ENCODE results near the gene PDZD4. TPM values are rescaled to one million over a fixed set of nuclear protein-coding genes. Genes with fewer than 3 reads are reported as not detected.

Gene PDZD4
- polyA plus RNA-seq, 4 donors = 6.9 to 13.7 (median 9.6) TPM

DNA sequence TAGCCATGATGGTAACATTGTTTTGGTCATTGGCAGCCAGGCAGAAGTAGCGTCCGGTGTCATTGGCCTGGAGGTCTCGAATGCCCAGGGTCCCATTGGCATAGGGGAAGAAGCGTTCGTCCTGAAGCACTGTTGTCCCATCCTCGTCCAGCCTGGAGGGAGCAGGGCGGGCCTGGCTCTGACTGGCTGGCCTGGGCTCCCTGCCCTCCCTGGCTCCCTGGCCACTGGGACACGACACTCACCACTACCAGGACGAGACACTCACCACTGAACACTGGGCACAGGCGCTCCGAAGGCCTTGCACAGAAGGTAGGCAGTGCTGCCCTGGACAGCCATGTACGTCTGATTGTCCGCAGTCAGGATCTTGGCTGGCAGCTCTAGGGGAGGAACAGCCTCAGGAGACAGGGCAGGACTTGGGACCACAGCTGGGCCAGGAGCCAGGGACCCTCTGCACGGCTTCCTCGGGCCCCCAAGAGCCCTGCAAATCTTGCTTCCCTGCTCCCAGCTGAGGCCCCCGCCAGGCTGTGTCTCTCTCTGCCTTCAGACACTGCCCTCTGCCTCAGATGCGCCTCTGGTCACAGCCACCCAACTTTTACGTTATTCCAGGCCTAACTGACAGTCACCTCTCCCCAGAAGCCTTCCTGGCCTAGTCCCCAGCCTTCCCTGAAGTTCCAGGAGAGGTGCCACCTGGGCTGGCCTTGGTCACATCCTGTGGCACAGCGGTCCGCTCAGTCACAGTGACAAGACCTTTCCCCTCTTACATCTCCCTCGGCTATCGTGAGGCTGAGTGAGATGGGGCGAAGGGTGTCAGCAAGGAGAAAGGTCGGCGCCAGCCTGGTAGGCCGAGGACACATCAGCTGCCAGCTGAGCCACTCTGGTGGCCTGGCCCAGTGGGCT lies 38.5 kb upstream of the PDZD4 start:
- no peak for DNase-seq (ENCODE audit: low read depth in 4 of 4, low spot score in 3 of 4)

DNA sequence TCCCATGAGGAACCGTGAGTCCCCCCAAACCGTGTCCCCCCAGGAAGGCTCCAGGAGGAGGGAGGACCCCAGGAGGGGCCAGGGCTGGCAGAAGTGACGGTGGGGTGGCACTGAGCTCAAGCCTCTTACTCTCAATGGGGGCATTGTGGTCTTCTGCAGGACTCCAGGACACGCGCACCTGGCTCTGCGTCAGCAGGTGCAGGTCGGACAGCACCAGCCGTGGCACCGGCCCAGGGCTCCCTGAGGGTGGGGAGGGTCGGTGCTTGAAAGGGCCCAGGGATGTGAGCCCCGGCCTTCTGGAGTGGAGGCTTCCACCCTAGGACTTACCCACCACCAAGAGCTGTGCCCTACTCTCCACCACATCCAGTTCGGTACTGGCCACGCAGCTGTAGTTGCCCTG lies 37.3 kb upstream of the PDZD4 start:
- no peak for DNase-seq (ENCODE audit: low read depth in 4 of 4, low spot score in 3 of 4)

DNA sequence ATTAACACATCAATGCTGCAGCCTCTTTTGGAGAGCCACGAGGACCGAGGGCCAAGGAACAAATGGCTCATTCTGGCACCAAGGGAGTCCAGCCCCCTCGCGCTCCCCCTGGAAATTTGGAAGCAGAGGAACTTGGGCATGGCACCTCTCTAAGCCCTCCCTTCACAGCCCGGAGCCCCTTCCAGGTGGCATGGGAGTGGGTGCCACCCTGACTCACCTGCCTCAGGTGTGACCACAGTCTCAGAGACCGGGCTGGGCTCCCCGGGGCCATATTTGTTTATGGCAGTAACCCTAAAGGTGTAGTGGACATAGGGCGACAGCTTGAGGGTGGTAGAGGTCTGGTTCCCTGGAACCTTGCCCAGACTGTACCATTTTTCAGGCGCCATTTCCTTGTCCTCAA lies 36.8 kb upstream of the PDZD4 start:
- no peak for DNase-seq (ENCODE audit: low read depth in 4 of 4, low spot score in 3 of 4)

DNA sequence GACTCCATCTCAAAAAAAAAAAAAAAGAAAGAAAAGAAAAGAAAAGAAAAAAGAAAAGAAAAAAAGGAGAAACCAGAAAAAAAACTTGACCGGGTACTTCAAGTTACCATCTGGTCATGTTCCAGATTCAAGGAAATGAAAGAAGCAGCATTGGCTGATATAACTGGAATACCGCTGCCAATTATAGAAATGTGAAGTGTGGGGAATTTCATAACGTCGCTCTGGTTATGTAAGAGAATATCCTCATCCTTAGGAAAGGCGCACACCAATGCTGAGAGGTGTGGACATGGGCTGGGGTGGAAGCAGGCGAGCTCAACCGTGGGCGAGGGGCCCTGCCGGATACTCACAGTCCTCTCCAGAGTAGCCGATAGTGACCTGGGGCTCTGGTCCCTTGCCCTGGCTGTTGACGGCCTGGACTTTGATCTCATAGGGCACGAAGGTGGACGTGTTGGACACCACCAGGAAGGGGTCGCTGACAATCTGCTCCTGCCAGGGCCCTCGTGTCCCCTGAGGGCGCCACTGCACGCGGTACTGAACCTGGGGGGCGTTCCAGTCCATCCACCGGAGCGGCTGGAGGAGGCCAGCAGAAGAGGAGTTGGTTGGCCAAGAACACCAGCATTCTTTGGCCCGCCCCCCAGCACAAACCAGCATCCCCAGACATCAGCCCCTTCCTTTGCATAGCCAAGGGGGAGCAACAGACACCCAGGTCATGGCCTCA lies 36.1 kb upstream of the PDZD4 start:
- no peak for DNase-seq (ENCODE audit: low read depth in 4 of 4, low spot score in 3 of 4)

DNA sequence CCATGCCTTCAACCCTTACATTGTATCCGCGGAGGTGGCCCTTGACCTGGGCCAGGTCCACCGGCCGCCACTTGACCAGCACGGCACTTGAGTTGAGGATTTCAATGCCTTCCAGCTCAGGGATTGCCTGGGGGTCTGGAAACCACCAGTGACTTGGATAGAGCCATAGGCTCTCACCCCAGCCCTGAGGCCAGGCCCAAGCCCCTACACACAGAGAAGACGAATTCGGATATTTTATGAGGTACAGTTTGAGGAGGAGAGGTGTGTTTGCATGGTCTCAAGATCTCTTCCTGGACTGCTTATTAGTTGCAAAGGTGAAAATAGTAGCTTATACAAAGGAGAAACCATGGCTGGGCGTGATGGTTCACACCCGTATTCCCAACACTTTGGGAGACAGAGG lies 35.3 kb upstream of the PDZD4 start:
- no peak for DNase-seq (ENCODE audit: low read depth in 4 of 4, low spot score in 3 of 4)

DNA sequence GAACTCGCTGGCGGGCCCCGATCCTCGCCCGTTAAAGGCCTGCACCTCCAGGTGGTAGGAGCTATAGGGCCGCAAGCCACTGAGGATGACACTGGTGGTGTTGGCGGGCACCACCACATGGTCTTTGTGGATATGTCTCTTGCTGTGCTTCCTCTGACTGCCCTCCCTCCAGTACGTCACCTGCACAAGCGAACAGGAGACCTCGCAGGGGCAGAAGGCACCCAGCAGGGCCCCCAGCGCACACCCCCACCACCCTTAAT lies 34.9 kb upstream of the PDZD4 start:
- no peak for DNase-seq (ENCODE audit: low read depth in 4 of 4, low spot score in 3 of 4)

DNA sequence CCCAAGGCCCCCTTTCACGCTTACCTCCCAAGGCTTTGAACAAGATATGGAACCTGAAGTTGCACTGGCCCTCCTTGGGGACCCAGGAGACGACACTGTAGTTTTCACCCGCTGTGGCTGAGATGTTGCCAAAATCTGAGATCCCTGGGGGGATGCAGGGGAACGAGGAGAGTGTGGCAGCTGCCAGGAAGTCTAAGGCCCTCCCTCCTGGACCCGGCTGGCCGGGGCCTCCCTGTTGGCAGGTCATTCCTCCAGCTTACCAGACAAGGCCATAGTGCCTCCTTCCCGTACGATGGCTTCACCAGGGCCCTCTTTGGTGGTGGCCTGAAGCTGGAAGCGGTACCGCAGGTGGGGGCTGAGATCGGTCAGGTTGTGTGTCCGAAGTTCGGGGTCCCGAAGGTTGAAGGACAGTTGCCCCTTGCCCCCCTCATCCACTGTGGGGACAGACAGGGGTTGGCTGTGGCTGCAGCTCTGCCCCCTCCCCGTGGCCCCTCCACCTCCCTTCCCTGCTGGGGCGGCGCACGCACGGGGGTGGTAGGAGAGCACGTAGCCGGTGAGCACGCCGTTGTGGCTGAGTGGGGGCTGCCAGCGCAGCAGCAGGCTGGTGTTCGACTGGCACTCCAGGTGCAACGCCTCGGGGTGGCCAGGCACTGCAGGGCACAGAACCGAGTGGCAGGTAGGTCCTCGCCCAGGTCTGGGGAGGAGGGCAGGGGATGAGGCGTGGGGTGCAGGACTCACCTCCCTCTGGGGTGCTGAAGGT lies 34.4 kb upstream of the PDZD4 start:
- no peak for DNase-seq (ENCODE audit: low read depth in 4 of 4, low spot score in 3 of 4)

DNA sequence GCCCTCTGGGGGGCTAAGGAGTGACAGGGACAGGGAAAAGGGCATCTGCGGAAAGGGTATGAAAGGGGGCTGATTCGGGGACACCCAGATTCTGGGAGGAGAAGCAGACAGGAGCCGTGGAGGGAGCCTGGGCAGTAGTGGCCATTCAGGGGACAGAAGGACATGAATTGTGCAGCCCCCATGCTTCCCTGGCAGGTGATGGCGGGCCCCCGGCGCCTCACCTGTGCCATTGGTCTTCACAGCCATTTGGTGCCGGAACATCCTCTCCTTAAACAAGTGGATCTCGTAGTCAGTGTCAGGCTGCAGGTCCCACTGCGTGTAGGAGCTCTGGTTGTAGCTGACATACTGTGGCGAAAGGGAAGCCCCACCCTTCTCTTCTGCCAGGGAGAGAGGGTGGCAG lies 33.8 kb upstream of the PDZD4 start:
- no peak for DNase-seq (ENCODE audit: low read depth in 4 of 4, low spot score in 3 of 4)

DNA sequence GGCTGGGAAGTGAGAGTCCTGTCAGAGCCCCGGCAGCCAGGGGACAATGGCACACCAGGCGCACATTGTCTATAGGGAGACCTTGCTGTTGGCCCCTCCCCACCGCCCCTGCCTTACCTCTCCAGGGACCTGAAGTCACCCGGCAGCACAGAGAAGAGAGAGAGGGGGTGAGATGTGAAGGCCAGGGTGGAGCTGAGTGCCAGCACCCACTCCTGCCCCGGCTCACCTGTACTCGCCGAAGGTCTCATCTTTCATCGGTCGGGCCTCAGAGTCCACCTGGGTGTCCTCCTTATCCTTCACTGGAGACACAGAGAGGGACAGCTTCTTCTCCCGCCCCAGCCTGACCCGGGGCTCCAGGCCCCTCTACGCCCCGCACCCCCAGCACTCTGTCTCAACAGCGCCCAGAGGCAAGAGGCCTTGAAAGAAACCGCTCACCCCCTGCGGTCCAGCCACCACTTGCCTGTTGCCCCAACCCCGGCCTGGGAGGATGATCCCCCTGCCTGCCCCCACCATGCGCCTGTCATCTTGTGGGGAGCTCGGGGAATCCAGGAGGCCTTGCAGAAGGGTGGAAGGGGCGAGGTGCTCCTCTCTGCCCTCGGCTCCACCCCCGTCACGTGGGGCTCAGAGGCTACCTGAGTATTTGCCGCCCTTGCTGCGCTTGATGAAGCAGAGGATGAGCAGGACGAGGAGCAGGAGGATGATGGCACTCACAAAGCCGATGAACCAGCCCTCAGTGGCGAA lies 33.1 kb upstream of the PDZD4 start:
- DNase-seq (ENCODE audit: low read depth in 4 of 4, low spot score in 3 of 4) = no peak

DNA sequence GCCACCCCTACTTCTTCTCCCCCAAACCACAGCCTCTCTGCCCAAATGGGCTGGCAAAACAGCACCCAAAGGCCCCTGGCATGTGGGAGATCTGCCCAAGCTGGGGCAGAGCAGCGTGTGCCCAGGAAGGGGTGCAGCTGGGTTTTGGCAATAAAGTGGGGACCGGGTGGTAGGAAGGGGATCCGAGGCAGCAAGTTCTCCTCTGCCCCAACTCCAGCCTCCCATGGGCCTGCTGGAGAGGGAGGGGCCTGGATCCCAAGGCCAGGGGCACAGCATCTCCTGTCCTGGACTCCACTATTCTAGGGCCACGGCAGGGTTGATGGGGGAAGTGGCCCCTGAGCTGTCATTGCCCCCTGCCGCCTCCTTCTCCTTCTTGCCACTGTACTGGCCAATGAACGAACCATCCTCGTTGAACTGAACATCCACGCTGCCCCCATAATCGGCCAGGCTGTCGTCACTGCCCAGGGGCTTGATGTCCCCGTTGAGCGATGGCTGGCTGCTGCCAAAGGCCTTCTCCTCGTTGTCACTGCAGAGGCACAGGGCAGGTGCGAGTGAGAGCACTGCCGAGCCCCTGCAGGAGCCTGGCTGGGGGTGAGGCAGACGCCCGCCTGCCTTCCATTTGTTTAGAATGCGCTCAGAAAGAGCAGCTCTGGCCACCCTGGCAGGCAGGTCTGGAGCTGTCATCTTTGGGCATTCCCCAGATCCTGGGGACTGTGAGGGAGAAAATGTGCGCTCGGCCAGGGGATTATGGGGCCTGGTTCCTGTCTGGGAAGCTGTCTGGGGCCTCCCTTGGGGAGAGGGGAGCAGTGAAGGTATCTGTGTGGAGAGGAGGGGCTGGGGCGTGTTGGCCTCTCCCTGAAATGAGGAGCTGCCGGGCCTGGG lies 32.3 kb upstream of the PDZD4 start:
- no peak for DNase-seq (ENCODE audit: low read depth in 4 of 4, low spot score in 3 of 4)

DNA sequence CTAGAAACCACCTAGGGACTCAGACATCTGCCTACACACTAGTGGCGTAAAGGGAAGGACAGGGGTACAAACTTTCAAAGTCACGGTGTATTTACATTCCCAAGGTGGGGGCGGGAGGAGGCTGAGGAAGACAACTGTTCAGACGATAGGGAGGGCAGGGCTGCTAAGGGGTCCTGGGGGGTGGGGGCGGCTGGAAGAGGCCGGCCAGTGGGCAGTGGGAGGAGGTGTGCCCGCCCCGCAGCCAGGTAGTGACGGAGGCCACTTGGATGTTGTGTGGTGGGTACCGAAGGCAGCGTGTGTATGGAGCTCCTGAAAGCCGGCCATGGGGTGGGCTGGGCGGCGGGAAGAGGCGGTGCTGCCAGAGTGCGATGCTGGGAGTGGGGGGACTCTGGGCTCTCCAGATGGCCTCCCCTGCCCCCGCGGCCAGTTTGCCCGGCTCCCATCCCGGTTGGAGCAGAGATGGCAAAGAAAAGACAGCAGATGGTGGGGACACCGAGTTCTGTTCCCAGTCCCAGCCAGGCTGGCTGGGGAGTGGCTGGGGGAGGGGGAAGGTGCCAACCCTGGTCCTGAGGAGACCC lies 31.5 kb upstream of the PDZD4 start:
- DNase-seq (ENCODE audit: low read depth in 4 of 4, low spot score in 3 of 4) = no peak

DNA sequence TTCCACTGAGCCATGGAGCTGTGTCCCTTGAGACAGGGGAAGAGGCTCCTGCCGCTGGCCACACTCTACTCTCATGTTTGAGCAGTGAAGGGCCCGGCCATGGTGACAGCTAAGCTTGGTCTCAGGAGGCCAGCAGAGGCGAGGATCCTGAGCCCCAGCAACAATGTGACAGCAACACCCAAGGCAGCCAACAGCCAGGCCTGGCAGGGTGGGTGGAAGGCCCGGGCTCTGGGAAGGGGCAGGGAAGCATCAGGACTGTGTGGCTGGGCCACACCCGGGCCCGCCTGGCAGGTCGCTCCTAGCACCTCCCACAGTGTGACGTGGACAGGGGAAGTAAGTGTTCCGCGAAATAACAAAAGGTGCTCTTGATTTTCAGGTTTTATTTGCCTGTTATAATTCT lies 30.8 kb upstream of the PDZD4 start:
- DNase-seq (ENCODE audit: low read depth in 4 of 4, low spot score in 3 of 4) = no peak

DNA sequence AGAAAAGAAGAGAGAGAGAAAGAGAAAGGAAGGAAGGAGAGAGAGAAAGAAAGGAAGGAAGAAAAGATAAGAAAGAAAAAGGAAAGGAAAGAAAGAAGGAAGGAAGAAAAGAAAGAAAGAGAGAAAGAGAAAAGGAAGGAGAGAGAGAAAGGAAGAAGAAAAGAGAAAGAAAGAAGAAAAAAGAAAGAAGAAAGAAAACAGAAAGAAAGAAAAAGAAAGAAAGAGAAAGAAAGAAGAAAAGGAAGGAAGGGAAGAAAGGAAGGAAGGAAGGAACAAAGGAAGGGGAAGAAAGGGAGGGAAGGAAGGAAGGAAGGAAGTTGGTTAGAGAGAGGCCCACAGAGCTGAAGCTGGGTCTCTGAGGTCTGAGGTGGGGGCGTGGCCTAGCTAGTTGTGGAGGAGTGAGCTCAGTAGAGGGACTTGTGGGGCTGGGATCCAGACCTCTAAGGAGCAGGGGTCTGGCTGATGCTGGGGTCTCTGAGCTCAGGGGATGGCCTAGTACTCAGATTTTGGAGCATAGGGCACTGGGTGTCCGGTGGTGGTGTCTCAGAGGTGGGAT lies 27.1 kb upstream of the PDZD4 start:
- no peak for DNase-seq (ENCODE audit: low read depth in 4 of 4, low spot score in 3 of 4)

DNA sequence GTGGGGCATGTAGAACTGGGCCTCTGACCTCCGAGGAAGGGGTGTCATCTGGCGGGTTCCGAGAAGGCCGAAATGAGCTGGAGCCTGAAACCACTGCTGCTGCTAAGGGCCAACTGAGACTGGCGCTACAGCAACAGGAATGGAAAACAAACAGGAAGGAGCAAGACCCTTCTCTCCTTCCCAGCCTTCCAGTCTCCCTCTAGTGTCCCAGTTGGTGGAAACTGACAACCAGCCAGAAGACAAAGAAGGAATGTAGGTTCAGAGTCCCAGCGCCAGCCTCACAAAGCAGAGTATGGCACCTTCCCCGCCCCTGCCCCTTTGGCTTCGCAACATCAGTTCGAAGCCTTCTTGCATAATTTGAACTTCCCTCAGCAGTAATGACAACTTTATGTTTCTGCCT lies 24.4 kb upstream of the PDZD4 start:
- no peak for DNase-seq (ENCODE audit: low read depth in 4 of 4, low spot score in 3 of 4)

DNA sequence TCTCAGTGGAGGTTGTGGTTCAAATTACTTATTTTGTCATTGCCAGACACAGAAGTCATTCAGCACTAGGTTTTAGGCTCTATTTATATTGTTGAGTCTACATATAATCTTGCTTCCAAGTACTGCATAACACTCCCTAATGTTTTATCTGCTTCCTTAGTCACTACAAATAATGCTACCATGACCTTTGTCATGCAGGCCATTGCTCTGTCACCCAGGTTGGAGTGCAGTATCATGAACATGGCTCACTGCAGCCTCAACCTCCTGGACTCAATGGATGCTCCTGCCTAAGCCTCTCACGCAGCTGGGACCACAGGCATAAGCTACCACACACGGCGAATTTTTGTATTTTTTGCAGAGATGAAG lies 23.5 kb upstream of the PDZD4 start:
- no peak for DNase-seq (ENCODE audit: low read depth in 4 of 4, low spot score in 3 of 4)

DNA sequence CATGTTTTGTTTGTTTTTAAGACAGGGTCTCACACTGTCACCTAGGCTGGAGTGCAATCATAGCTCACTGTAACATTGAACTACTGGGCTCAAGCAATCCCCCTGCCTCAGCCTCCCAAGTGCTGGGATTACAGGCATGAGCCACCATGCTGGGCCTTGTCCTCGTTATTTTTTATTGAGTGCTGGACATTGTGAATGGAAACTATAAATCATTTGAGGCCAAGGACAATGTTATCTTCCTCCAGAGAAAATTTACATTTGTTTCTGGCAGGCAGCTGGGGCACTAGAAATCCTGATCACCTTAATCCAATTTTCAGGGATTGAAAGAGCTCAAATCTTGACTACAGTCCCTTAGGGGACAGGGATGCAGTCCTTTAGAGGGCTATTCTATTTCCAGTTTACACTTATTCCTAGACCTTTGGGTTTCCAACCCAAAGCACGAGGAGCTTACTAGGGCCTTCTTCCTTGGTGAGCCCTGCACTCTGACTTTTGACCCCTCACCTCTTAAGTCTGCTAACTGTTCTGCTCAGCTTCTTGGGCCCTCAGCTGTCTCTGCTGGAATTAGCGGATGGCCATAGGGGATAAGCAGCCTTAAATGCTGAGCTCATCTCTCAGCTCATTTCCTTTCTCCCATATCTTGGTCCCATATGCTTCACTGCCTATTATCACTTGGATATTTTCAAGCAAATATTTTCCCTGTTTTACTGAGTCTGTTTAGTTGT lies 23.0 kb upstream of the PDZD4 start:
- no peak for DNase-seq (ENCODE audit: low read depth in 4 of 4, low spot score in 3 of 4)

DNA sequence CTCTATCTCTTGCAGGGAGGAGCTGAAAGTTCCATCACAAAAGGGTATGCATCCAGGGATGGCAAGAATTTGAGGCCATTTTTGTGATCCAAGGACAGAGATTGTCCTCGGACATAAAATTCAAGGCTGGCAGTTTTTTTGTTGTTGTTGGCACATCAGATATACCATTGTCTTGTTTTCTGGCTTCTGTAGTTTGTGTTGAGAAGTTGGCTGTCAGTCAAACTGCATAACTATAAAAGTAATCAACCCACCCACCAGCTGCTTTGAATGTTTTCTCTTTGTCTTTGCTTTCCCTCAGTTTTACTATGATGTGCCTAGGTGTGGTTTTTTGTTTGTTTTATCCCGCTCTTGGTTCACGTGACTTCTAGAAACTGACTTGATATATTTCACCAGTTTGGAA lies 21.6 kb upstream of the PDZD4 start:
- no peak for DNase-seq (ENCODE audit: low read depth in 4 of 4, low spot score in 3 of 4)

DNA sequence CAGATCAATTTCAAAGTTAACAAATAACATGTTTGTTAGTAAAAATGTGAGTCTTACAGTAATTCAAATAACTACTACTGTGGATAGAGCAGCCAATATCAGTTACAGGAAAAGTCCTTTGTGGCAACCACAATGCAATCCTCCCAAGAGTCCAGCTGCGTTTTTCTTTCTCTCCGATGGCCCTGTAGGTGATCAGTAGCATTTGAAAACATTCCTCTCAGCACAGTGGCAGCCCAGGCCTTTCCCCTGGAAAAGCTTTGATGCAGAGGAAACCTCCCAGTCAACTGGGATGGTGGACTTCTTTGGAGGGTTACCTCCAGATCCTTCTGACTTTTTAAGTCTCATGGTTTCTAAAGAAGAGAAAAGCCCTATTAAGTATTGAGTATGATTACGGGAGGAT lies 18.0 kb upstream of the PDZD4 start:
- no peak for DNase-seq (ENCODE audit: low read depth in 4 of 4, low spot score in 3 of 4)

DNA sequence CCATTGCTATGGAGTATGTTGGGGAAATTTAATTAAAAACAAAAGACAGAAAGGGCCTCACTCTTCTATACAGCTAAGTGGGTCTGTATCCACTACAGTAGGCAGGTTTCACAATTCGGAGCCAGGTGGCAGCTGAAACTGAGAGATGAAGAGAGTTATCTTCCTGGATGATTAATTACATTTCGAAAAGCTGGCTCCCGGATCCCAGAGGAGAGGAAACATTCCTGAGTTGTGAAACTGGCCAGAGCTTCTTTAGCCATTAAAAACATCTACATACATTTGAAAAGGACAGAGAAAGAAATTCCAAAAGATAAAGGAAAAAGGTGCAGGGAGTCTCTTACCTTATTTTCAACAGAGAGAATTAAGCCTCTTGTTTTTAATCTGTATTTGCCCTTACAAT lies 15.5 kb upstream of the PDZD4 start:
- no peak for DNase-seq (ENCODE audit: low read depth in 4 of 4, low spot score in 3 of 4)
